Skeletal muscle tissue (tissue), 4 donors: Measurements from ENCODE around the gene GLB1L. TPM values are rescaled to one million over a fixed set of nuclear protein-coding genes. Genes with fewer than 3 reads are reported as not detected.

Source experiments
- H3K27ac ChIP-seq: one replicate; pipeline ENCODE4 v1.7.0; 2013; ENCODE audit warnings: mild to moderate bottlenecking, low read depth, low read length, inconsistent platforms
- H3K27me3 ChIP-seq, 3 donors: one replicate each; pipeline ENCODE4 v1.7.0; 2013; ENCODE audit warnings: low read length in 3 of 3; ENCODE audit not compliant: control insufficient read depth in 3 of 3, insufficient read depth in 3 of 3
- H3K36me3 ChIP-seq, 3 donors: one replicate each; pipeline ENCODE4 v1.7.0; 2013; ENCODE audit warnings: low read length in 3 of 3; ENCODE audit not compliant: control insufficient read depth in 3 of 3, insufficient read depth in 3 of 3
- H3K4me1 ChIP-seq, 3 donors: one replicate each; pipeline ENCODE4 v1.7.0; 2013; ENCODE audit warnings: low read length in 3 of 3, mild to moderate bottlenecking in 3 of 3; ENCODE audit not compliant: control insufficient read depth in 3 of 3, insufficient read depth in 3 of 3
- H3K4me3 ChIP-seq, 3 donors: one replicate each; pipeline ENCODE4 v1.7.0; 2013; ENCODE audit warnings: low read length in 3 of 3
- H3K9ac ChIP-seq, 3 donors: one replicate each; pipeline ENCODE4 v1.7.0; 2013; ENCODE audit warnings: low read length in 3 of 3, mild to moderate bottlenecking in 3 of 3, moderate library complexity in 2 of 3, low read depth in 1 of 3
- H3K9me3 ChIP-seq, 3 donors: one replicate each; pipeline ENCODE4 v1.7.0; 2013; ENCODE audit warnings: low read length in 3 of 3; ENCODE audit not compliant: control insufficient read depth in 3 of 3
- total RNA-seq: library from RNA; depleted of rRNA; stranded (reverse); fragments of >200 nt; gene quantifications from one replicate; pipeline ENCODE4 v1.2.3, GENCODE V29; 2014
- donor health status: Osteomylitis.

GLB1L gene
- 13.0 TPM for total RNA-seq

- Histone ChIP-seq H3K36me3 (peaks cover 23 to 30% (median 29%) of the 10 kb centered on the region in 3 donors), H3K27ac (peak within 1 kb of the TSS; percentile 86), H3K27me3 (no peaks in the 10 kb centered on the region), H3K9me3 (no peaks in the 10 kb centered on the region), H3K9ac (peak within 1 kb of the TSS; percentile 94 to 96 (median 95)), H3K4me3 (peak within 1 kb of the TSS; percentile 89 to 97 (median 95)), H3K4me1 (peaks cover 47 to 60% (median 53%) of the 10 kb centered on the region in 3 donors)
Observed at GRCh38 chr2:219245148-219245898, at the start of gene GLB1L, which contains the start of gene STK16. Gene GLB1L, minus strand, starts transcription at chr2:219245444. Its CDS starts 1,871 bp downstream, at chr2:219243573. Gene STK16, plus strand, starts transcription at chr2:219245479. Its CDS starts 521 bp downstream, at chr2:219246000.

GRCh38 chr2:219294356-219295351 lies 49.4 kb upstream of the GLB1L start:
- Histone ChIP-seq H3K27ac (peak overlapping the region; percentile 58), H3K4me1 (peaks cover 12 to 20% (median 14%) of the 10 kb centered on the region in 3 donors), H3K4me3 (peak overlapping the region; percentile 73 to 76 (median 74)), H3K27me3 (peaks cover 0 to 7% (median 4%) of the 10 kb centered on the region in 3 donors), H3K36me3 (no peaks in the 10 kb centered on the region), H3K9ac (peak overlapping the region; percentile 79 to 88 (median 81)), H3K9me3 (no peaks in the 10 kb centered on the region)

- Histone ChIP-seq H3K27me3 (peaks cover 0 to 4% (median 0%) of the 10 kb centered on the region in 3 donors), H3K4me3 (peak overlapping the region in 1 of 3 donors; percentile 74), H3K9me3 (no peaks in the 10 kb centered on the region), H3K4me1 (peaks cover 9 to 16% (median 12%) of the 10 kb centered on the region in 3 donors), H3K27ac (no peak overlapping the region), H3K36me3 (no peaks in the 10 kb centered on the region), H3K9ac (peak overlapping the region in 2 of 3 donors; percentile 10 to 81)
Observed at GRCh38 chr2:219293736-219294231, 48.5 kb upstream of the GLB1L start.

GRCh38 chr2:219292616-219293015 lies 47.4 kb upstream of the GLB1L start:
- no peaks in the 10 kb centered on the region for H3K9me3 ChIP-seq
- H3K9ac ChIP-seq, result no peak overlapping the region
- no peak overlapping the region for H3K4me3 ChIP-seq
- H3K36me3 ChIP-seq, result no peaks in the 10 kb centered on the region
- H3K27ac ChIP-seq, result no peak overlapping the region
- H3K27me3 ChIP-seq, result no peaks in the 10 kb centered on the region
- peaks cover 9 to 14% (median 11%) of the 10 kb centered on the region in 3 donors for H3K4me1 ChIP-seq

- H3K36me3 ChIP-seq, result no peaks in the 10 kb centered on the region
- H3K9me3 ChIP-seq, result no peaks in the 10 kb centered on the region
- no peak overlapping the region for H3K9ac ChIP-seq
- peaks cover 9 to 14% (median 11%) of the 10 kb centered on the region in 3 donors for H3K4me1 ChIP-seq
- H3K27ac ChIP-seq, result no peak overlapping the region
- H3K4me3 ChIP-seq, result no peak overlapping the region
- no peaks in the 10 kb centered on the region for H3K27me3 ChIP-seq
Observed at GRCh38 chr2:219291910-219292490, 46.8 kb upstream of the GLB1L start.

- H3K27ac ChIP-seq, result no peak overlapping the region
- no peaks in the 10 kb centered on the region for H3K9me3 ChIP-seq
- peaks cover 0 to 2% (median 2%) of the 10 kb centered on the region in 3 donors for H3K36me3 ChIP-seq
- H3K27me3 ChIP-seq, result no peaks in the 10 kb centered on the region
- H3K4me1 ChIP-seq, result peaks cover 9 to 20% (median 12%) of the 10 kb centered on the region in 3 donors
- no peak overlapping the region for H3K9ac ChIP-seq
- no peak overlapping the region for H3K4me3 ChIP-seq
Observed at GRCh38 chr2:219291394-219291793, 46.1 kb upstream of the GLB1L start.

- Histone ChIP-seq H3K27ac (no peak overlapping the region), H3K9ac (no peak overlapping the region), H3K27me3 (no peaks in the 10 kb centered on the region), H3K9me3 (no peaks in the 10 kb centered on the region), H3K4me1 (peaks cover 12 to 25% (median 17%) of the 10 kb centered on the region in 3 donors), H3K4me3 (no peak overlapping the region), H3K36me3 (peaks cover 2 to 7% (median 6%) of the 10 kb centered on the region in 3 donors)
Observed at GRCh38 chr2:219290381-219291171, 45.3 kb upstream of the GLB1L start.

- Histone ChIP-seq H3K4me1 (peaks cover 8 to 25% (median 15%) of the 10 kb centered on the region in 3 donors), H3K27ac (no peak overlapping the region), H3K9me3 (no peaks in the 10 kb centered on the region), H3K27me3 (no peaks in the 10 kb centered on the region), H3K36me3 (peaks cover 11 to 16% (median 15%) of the 10 kb centered on the region in 3 donors), H3K4me3 (no peak overlapping the region), H3K9ac (no peak overlapping the region)
Observed at GRCh38 chr2:219289537-219290361, 44.5 kb upstream of the GLB1L start.
